ENCODE data around the gene ACSL5.

GRCh38 chr10:112344261-112344660, 29.7 kb upstream of the ACSL5 start:
- no peak for TF ChIP-seq CTCF (IDR thresholded peaks at IDR 0.05; ENCODE audit: low read length)
- no peak for TF ChIP-seq EZH2 (IDR thresholded peaks at IDR 0.05; ENCODE audit: borderline replicate concordance, low read length)

All from OCI-LY1 (cell line).